Measurements from ENCODE around the gene FAM228A.
"Not testable (repeated sequence)": the region's sequence is repeated elsewhere in the genome, so short reads cannot be mapped to it uniquely, and the experiment has no call there.

The FAM228A gene

DNA sequence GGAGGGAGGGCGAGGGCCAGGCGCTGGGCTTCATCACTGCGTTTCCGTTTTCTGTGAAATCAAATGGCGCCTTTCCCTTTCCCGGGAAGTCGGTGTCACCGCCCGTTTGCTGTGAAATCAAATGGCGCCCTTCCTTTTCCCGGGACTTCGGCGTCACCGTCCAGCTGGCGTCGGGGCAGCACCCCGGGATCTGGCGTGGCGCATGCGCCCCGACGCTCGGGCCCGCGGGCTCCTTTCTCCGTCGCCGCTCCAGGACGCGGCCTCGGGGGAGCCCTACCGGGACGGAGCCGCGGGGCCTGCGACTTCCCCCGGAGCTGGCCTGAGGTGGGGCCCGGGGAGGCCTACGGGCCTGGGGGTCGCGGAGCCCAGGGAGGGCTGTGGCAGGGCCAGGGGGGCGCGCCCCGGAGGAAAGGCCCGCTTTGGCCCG lies at the start of gene FAM228A:
FAM228A (plus strand) TSS at position 203 of the 427 bp plus-strand sequence. CDS start 428 bp downstream, outside the sequence.
- peak within 1 kb of the TSS in 5 of 7 experiments; percentile 12 to 32 (median 18) for H3K4me3 ChIP-seq
- peak within 1 kb of the TSS in 4 of 21 experiments; percentile 17 to 37 (median 24) for H3K27ac ChIP-seq

DNA sequence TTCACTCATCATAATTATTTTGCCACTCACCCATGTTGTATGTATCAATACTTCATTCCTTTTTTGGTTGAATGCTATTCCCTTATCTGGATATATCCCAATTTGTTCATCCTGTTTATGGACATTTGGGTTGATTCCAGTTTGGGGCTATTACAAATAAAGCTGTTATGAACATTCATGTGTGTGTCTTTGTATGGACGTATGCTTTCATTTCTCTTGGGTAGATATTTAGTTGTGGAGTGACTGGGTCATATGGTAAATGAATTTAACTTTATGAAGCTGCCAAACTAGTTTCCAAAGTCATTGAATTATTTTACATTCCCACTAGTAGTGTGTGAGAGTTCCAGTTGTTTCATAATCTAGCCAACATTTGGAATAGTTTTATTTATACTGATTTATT lies 48.9 kb upstream of the FAM228A start:
- H3K27ac ChIP-seq: no peak overlapping the region

DNA sequence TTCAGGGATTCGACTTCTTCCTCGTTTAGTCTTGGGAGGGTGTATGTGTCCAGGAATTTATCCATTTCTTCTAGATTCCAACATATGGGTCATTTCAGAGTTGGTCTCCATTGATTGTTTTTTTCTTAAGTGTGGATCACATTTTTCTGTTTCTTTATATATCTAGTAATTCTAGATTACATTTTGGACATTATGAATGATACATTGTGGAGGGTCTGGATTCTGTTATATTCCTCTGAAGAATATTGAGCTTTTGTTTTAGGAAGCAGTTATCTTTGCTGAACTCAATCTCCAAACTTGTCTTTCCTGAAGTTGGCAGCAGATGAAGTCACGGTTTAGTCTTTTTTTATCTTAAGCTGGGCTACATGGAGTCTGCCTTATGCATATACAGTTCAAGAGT lies 42.3 kb upstream of the FAM228A start:
- no peak overlapping the region for H3K27ac ChIP-seq
- no peak overlapping the region for H3K4me3 ChIP-seq

More for the DNA sequence above, 48.9 kb upstream of the FAM228A start:
- no peak overlapping the region for H3K4me3 ChIP-seq

DNA sequence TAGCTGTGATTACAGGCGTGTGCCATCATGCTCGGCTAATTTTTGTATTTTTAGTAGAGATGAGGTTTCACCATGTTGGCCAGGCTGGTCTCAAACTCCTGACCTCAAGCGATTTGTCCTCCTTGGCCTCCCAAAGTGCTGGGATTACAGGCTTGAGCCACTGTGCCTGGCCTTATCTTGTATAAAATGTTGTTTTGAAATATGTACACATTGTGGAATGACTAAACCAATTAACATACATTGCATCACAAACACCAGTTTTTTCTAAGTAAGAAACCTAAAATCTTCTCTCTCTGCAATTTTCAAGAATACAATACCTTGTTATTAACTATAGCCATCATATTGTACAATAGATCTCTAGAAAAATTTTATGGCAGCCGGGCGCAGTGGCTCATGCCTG lies 34.5 kb upstream of the FAM228A start:
- not testable (repeated sequence) for H3K4me3 ChIP-seq, H3K27ac ChIP-seq

DNA sequence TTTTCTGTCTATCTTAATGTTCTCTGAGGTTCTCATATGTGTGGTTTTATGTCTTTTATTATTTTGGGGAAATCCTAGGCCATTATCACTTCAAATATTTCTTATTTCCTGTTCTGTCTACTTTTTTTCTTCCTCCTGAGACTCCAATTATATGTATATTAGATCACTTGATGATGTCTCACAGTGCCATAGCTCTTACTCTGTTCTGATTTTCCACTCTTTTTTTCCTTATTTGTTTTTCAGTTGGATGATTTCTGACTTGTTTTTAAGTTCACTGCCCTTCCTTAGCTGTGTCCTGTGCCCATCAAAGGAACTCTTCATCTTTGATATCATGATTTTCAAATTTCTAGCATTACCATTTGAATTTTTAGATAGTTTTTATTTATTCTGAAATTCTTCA lies 27.5 kb upstream of the FAM228A start:
- no peak overlapping the region for H3K4me3 ChIP-seq
- no peak overlapping the region for H3K27ac ChIP-seq

DNA sequence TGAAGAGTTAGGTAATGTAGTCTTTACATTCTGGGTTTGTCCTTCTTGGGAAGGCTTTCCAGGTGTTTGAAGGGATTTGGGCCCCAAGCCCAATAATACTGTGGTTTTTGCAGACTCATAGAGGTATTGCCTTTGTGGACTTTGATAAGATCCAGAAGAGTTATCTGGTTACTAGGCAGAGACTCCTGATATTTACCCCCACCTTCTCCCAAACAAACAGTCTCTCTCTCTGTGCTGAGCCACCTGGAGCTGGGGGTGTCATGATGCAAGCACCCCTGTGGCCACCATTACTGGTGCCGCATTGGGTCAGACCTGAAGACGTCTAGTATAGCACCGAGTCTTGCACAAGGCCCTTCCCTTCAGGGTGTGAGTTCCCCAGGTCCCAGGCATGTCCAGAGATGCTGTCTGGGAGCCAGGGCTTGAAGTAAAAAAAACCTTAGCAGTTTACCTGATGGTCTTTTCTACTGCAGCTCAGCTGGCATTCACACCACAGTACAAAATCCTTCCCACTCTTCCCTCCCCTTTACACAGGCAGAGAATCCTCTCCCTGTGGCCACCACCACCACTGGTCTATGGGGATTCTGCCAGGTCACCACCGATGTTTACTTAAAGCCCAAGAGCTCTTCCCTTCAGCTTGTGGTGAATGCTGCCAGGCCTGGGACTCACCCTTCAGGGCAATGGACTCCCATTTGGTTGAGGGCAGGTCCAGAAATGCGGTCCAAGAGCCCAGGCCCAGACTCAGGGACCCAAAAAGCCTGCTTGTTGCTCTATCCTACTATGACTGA lies 22.2 kb upstream of the FAM228A start:
- no peak overlapping the region for H3K27ac ChIP-seq
- H3K4me3 ChIP-seq: no peak overlapping the region

DNA sequence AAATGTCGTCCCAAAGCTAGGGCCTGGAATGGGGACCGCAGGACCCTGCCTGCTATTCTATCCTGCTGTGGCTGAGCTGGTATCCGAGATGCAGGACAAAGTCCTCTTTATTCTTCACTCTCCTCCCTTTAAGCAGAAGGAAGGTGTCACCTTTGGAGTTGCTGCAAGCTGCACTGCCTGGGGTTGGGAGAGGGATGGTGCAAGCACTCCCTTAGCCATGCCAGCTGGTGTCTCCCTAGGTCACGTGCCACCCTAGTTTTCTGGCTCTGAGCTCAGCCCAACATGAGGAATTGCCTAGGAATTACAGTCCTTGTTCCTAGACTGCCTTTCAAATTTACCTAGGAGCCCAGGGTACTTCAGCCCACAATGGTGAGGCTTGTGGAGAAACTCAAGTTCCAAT lies 21.4 kb upstream of the FAM228A start:
- no peak overlapping the region for H3K27ac ChIP-seq
- no peak overlapping the region for H3K4me3 ChIP-seq

DNA sequence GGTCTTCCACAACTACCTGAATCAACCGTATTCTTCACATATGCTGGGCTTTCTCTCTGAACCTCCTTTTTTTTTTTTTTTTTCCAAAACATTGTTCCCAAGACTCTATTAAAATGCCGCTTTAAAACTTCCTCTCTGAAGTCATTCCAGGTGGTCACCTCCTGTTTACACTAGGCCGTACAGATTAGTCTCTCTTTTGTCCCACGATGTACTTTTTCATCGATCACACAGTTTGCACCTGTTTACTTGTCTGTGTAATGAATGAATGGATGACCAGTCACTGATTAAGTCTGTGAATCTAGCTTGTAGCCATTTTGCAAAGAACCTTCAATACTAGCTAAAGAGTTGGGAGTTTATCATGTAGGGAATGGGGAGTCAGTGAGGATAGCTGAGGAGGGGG lies 16.7 kb upstream of the FAM228A start:
- H3K27ac ChIP-seq: no peak overlapping the region
- no peak overlapping the region for H3K4me3 ChIP-seq

DNA sequence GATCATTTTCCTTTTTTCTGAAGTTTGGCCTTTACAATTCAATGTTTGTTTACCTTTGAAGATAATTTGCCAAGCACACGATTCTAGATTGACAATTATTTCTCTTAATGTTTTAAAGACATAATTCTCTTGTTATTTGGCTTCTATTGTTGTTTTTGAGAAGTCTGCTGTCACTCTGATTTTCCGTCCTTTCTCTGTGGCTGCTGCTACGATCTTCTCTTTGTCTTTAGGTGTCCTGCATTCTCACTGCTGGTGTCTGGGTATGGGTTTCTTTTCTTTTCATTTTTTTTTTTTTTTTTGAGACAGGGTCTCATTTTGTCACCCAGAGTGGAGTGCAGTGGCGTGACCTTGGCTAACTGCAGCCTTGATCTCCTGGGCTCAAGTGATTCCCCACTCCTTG lies 15.1 kb upstream of the FAM228A start:
- Histone ChIP-seq H3K27ac (no peak overlapping the region), H3K4me3 (no peak overlapping the region)

DNA sequence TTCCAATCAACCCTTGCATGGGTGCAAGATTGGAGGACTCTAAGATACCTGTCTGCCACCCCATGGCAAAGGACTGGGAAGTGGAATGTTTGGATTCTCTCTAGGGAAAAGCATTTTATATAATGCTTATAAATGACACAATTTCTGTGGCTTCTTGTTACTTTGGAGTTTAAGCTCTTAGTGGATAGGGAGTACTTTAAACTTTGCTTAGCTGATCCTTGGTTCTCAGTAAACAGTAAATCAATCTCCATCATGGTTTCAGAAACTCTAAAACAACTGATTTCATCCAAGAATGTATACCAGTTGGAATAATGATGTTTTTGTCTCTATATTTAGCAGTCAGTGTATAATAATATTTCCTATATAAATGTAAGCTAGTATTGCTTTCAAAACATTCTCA lies 14.1 kb upstream of the FAM228A start:
- Histone ChIP-seq H3K4me3 (no peak overlapping the region), H3K27ac (no peak overlapping the region)

DNA sequence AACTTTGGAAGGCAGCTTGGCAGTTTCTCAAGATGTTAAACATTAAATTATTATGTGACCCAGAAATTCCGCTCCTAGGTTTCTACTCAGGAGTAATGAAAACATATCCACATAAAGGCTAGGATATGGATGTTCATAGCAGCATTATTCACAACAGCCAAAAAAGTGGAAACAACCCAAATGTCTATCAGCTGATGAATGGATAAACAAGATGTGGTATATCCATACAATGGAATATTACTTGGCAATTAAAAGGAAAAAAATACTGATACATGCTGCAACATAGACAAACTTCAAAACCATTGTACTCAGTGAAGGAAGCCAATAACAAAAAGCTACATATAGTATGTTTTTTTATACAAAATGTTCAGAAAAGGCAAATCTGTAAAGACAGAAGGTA lies 12.4 kb upstream of the FAM228A start:
- no peak overlapping the region for H3K27ac ChIP-seq
- no peak overlapping the region for H3K4me3 ChIP-seq

DNA sequence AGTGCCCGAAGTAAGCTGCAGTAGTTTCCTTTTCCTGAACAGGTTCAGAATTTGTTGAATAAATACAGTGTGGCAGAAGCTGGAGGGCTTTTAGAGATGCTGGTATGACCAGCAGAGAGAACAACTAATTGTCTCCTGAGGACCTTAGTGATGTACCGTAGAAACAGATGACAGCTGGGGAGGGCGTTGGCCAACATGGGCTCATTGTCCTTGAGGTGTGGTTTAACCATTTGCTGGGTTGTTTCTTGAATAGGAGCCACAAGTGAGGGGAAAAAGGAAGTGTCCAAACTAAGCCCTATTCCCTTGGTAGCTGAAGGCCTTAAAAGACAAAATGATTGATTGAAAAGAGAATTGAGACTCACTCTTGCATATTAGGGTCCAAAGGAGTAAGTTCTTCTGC lies 11.7 kb upstream of the FAM228A start:
- no peak overlapping the region for H3K27ac ChIP-seq
- H3K4me3 ChIP-seq: no peak overlapping the region

DNA sequence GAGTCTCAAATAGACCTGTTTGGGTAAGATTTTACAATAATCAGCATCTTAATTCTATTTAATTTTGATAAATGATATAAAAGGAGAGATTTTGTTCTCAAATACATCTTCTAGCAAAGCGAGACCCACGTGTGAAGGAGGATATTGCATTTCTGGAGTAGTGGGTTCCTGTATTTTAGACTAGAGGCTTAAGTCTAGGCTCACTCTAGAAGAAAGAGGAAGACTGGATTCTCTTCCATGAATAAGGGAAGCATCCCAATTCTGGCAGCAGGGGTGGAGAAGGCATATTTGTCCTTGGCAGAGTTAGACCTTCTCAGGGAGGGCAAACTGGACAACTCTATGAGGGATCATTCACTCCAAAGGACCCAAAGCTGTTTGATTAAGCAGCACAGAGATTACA lies 11.3 kb upstream of the FAM228A start:
- Histone ChIP-seq H3K27ac (no peak overlapping the region), H3K4me3 (no peak overlapping the region)

DNA sequence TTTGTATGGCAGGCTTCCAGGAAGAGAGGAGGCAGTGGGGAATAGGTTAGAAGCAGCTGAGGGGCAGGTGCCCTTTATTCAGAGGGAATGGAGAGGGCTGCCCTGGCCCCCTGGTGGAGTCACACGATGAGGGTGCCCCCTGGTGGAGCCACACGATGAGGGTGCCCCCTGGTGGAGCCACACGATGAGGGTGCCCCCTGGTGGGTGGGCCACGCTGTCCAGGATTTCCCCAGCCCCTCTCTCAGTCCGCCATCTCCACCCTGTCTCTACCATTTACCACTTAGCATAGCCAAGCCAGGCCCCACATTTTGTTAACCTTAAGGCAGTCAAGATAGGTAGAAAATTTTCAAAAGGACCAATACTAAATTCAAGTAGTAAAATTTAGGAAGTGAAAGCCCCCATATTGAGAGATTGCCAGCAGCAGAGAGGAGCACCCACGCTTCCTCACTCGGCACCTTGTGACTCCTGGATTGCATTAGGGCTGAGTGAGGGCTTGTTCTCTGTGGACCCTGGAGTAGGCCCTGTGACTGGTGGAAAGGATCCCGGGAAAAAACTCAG lies 10.4 kb upstream of the FAM228A start:
- Histone ChIP-seq H3K27ac (no peak overlapping the region), H3K4me3 (no peak overlapping the region)

DNA sequence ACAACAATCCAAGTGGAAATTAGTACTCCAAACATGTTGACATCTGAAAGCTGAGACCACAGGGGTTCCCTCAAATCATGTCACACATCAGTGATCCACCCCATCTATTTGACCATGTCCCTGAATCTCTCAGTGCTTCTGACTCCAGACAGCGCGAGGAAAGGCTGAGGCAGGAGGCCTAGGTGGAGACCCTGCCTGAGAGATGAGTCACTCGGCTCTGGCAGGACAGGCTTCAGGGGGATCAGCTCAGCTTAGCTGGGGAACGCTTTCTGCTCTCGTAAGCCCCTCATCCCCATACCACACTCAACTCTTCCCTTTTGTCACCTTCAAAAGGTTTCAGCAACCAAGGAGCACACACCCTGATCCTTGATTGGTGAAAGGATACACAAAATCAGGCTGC lies 5.8 kb upstream of the FAM228A start:
- H3K27ac ChIP-seq: no peak overlapping the region
- H3K4me3 ChIP-seq: no peak overlapping the region

DNA sequence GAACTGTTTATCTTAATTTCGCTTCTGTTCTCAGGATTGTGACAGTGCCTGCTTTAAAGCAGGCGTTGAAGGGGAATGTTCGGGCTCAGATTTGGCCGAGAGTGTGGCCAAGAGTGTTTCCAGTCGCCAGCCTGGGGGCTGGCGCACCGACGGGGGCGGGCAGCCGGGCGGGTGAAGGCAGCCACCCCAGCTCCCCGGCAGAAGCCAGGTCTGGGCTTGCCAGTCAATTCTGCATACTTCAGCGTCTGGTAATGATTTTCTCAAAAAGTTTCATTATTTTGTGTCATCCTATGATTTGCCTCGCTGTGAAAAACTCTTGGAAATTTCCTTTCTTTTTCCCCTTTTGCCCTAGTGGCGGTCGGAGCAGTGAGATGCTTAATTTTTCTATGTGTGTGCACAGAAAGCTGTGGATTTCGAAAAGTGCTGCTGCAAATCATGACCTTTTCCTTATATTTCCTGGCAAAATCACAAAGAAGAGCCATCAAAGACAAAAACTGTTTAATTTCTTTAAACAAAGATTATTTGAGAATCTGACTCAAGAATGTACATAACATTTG lies 856 bp downstream of the FAM228A start:
- Histone ChIP-seq H3K4me3 (peak overlapping the region in 5 of 7 experiments; percentile 12 to 32 (median 18)), H3K27ac (peak overlapping the region in 4 of 21 experiments; percentile 17 to 37 (median 24))

DNA sequence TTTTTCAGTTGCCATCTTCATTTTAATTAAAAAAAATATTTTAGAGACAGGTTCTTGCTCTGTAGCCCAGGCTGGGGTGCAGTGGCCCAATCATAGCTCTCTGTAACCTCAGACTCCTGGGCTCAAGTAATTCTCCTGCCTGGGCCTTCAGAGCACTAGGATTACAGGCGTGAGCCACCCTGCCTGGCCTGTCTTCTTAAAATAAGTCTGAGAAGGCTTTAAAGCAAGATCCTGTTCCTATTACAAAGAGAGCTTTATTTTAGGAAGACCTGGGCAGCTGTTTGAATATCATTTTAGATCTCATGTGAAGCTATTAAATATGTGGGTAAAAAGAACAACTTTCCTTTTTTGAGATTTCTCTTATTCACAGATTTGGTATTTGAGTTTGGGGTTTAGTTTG lies 1.5 kb downstream of the FAM228A start:
- H3K4me3 ChIP-seq: no peak overlapping the region
- peak overlapping the region in 1 of 21 experiments; percentile 21 for H3K27ac ChIP-seq

DNA sequence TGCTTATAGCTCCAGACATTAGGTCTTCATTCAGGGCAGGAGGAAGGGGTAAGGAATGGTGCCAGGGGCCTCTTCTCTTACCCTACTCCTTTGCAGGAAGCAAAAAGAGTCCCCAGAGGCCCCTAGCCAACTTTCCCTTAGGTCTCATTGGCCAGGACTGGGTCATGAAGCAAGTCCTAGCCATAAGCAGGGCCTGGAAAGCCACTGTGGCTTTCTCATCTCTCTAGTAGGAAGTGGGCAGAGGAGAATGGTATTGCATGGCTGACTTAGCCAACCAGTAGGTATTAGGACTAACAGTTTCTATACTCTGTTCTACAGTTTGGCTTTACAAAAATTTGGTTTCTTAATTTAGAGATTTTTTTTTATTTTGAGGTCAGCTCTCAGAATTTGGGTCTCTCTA lies 4.8 kb downstream of the FAM228A start:
- Histone ChIP-seq H3K4me3 (no peak overlapping the region), H3K27ac (no peak overlapping the region)

DNA sequence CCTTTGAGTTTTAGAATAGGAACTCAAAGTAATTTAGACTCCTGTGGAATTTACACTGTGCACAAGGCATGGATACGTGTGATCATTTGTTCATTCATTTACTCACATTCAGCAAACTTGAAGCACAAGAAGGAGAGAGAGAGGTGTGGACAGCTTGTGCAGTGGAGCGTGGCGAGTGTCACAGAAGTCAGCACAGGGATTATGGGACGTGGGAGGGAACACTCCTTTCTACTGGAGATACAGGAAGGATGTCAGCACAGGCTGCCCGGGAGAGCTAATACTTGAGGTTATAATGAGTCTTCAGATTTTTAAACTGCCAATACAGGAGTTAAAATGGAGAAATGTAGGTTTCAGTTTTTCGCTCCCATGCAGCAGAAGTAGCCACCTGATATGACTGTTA lies 7.0 kb downstream of the FAM228A start:
- Histone ChIP-seq H3K4me3 (no peak overlapping the region), H3K27ac (no peak overlapping the region)

DNA sequence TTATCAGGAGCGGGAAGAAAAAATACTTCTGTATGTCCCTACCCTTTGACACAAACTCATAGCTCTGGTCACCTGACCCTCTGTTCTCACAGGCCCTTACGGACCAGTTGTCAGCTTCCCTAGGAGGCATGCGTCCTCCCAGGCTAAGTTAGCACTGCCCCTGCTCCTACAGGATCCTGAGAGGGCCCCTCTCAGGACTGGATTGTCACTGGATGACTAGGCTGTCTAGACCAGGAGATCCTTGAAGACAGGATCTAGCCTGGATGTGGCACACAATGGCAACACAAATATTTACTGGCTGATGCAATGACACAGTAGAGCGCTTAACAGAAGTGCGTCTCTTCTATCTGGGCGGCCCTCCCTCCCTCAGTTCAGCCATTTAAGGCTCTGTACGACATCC lies 7.7 kb downstream of the FAM228A start:
- no peak overlapping the region for H3K4me3 ChIP-seq
- H3K27ac ChIP-seq: no peak overlapping the region

DNA sequence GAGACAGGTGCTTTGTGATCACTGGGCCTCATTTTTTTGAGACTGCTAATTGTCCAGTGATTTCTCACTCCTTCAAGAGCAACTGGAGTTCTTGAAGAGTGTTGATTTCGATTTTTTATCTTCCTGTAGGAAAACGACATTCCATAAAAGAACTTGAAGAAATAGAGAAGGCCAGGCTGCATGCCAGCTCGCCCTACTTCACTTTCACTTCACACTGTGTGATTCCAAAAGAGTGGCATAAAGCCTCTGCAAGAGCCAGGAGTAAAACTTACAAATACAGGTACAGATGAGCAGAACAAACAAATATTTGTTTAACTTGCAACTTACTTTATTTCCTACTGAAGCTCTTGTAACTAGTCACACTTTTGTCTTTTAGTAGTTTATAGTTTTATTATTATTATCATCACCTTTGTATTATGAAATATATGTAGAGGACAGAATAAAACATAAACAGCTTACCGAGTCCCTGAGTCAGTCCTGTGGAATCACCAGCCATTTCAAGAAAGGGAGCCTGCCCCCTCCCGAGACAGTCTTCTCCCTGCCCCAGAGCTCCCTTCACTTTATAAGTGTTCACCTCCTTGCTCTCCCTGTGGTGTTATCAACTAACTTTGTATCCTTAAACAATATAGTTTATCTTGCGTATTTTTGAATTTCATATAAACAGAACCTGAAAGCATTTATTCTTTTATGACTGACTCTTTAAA lies 8.7 kb downstream of the FAM228A start:
- Histone ChIP-seq H3K27ac (no peak overlapping the region), H3K4me3 (no peak overlapping the region)

Measured in skin epidermis (tissue), 12 donors.